SK-N-SH treated with all-trans-retinoic acid at 6 μM for 48 hours (cell line): ENCODE data around the gene SMIM5.

ENCODE experiments used
- BACH2 ChIP-seq: fragments of 250-450 bp; sonication (Bioruptor Pico); IDR thresholded peaks from 2 replicates; pipeline ENCODE4 v1.9.0; 2021; ENCODE audit warnings: mild to moderate bottlenecking, borderline replicate concordance
- OSR1 ChIP-seq: fragments of 250-450 bp; sonication (Bioruptor Pico); IDR thresholded peaks from 2 replicates; pipeline ENCODE4 v1.8.0; 2022; ENCODE audit warnings: moderate library complexity, mild to moderate bottlenecking, inconsistent platforms
- RARB ChIP-seq: fragments of 250-450 bp; sonication (Bioruptor Pico); IDR thresholded peaks from 2 replicates; pipeline ENCODE4 v1.8.0; 2021; ENCODE audit warnings: mild to moderate bottlenecking, moderate library complexity
- SNAI2 ChIP-seq: fragments of 250-450 bp; sonication (Bioruptor Pico); IDR thresholded peaks from 2 replicates; pipeline ENCODE4 v1.5.0; 2020; ENCODE audit warnings: mild to moderate bottlenecking, moderate library complexity
- TOX ChIP-seq: fragments of 250-450 bp; sonication (Bioruptor Pico); IDR thresholded peaks from 2 replicates; pipeline ENCODE4 v1.8.0; 2021; ENCODE audit warnings: mild to moderate bottlenecking, moderate library complexity, borderline replicate concordance
- ZFP3 ChIP-seq: fragments of 250-450 bp; sonication (Bioruptor Pico); IDR thresholded peaks from 2 replicates; pipeline ENCODE4 v1.5.0; 2020; ENCODE audit warnings: mild to moderate bottlenecking, moderate library complexity
- ZFP30 ChIP-seq: fragments of 450-650 bp; formaldehyde crosslinking; IDR thresholded peaks from 2 replicates; pipeline ENCODE4 v1.5.0; 2022; ENCODE audit warnings: mild to moderate bottlenecking, moderate library complexity
- ZNF565 ChIP-seq: fragments of 450-650 bp; formaldehyde crosslinking; conservative IDR thresholded peaks from 2 replicates; pipeline ENCODE4 v1.5.0; 2020; ENCODE audit warnings: low read depth, mild to moderate bottlenecking, moderate library complexity
- TF ChIP-seq, protein P1 (sequence below): fragments of 250-450 bp; sonication (Bioruptor Pico); IDR thresholded peaks from 2 replicates; pipeline ENCODE4 v1.8.0; 2020; ENCODE audit warnings: mild to moderate bottlenecking, moderate library complexity, borderline replicate concordance

DNA sequence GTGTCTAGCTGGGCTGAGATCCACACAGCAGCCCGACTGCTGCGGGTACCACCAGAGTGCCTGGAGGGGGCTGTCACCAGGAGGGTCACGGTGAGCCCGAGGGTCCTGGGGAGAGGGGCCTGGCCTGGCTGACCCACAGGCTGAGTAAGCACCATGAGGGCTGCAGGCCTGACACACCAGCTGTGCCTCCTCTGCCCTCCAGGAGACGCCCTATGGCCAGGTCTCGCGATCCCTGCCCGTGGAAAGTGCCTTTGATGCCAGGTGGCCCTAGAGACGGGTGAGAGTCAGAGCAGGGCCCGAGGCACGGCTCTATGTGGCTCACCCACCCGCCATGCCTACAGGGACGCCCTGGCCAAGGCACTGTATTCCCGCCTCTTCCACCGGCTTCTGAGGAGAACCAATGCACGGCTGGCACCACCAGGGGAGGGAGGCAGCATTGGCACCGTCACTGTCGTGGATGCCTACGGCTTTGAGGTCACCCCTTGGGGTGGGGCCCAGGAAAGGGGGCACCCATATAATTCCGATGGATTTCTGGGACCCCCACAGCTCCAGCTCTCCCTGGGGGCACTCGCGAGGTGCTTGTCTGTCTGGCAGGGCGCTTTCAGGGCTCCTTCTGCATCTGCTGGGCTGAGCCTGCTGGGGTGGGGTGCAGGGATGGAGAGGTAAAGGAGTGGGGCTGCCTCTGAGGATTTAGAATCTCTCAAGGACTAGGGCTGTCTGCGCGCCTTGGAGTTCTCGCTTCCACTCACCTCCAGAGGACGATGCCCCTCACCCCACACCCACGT lies 38.5 kb upstream of the SMIM5 start:
- TF ChIP-seq RARB (CRISPR knock-in tag) (no peak), ZFP30 (CRISPR knock-in tag) (no peak), ZFP3 (CRISPR knock-in tag) (no peak), TOX (CRISPR knock-in tag) (no peak), BACH2 (CRISPR knock-in tag) (no peak), SNAI2 (CRISPR knock-in tag) (no peak), OSR1 (no peak), ZNF565 (no peak)
- TF ChIP-seq, protein P1, sequence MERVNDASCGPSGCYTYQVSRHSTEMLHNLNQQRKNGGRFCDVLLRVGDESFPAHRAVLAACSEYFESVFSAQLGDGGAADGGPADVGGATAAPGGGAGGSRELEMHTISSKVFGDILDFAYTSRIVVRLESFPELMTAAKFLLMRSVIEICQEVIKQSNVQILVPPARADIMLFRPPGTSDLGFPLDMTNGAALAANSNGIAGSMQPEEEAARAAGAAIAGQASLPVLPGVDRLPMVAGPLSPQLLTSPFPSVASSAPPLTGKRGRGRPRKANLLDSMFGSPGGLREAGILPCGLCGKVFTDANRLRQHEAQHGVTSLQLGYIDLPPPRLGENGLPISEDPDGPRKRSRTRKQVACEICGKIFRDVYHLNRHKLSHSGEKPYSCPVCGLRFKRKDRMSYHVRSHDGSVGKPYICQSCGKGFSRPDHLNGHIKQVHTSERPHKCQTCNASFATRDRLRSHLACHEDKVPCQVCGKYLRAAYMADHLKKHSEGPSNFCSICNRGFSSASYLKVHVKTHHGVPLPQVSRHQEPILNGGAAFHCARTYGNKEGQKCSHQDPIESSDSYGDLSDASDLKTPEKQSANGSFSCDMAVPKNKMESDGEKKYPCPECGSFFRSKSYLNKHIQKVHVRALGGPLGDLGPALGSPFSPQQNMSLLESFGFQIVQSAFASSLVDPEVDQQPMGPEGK (CRISPR knock-in tag) = no peak
